ENCODE data around the gene MIA2.

DNA sequence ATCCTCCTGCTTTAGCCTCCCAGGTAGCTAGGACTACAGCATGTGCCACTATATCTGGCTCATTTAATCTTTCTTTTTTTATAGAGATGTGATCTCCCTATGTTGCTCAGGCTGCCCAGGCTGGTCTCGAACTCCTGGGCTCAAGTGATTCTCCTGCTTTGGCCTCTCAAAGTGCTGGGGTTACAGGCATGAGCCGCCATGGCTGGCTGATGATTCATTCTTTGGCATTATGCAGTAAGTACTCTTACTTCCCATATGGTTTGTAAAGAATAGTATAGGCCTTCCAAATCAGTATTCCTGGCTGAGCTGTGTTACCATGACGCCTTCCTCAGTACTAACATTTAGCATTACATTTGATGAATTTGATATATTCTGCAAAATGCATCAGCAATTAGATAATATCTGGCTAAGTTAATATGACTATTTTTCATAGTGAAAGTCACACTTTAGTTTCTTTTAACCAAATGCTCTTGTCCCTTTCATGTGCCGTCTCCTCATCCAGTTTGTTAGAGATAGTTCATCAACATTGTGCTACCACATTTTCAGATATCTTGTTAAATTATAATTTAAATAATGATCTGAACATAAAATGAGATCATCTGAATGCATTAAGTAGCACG, 3.2 kb upstream of the MIA2 start:
- TF ChIP-seq, protein P1, sequence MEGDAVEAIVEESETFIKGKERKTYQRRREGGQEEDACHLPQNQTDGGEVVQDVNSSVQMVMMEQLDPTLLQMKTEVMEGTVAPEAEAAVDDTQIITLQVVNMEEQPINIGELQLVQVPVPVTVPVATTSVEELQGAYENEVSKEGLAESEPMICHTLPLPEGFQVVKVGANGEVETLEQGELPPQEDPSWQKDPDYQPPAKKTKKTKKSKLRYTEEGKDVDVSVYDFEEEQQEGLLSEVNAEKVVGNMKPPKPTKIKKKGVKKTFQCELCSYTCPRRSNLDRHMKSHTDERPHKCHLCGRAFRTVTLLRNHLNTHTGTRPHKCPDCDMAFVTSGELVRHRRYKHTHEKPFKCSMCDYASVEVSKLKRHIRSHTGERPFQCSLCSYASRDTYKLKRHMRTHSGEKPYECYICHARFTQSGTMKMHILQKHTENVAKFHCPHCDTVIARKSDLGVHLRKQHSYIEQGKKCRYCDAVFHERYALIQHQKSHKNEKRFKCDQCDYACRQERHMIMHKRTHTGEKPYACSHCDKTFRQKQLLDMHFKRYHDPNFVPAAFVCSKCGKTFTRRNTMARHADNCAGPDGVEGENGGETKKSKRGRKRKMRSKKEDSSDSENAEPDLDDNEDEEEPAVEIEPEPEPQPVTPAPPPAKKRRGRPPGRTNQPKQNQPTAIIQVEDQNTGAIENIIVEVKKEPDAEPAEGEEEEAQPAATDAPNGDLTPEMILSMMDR (conservative IDR thresholded peaks at IDR 0.05; ENCODE audit: low read depth in 2 of 2), result no peak
- TF ChIP-seq POLR2AphosphoS5 (IDR thresholded peaks at IDR 0.05; ENCODE audit: low read depth) (no peak), EZH2 (IDR thresholded peaks at IDR 0.05; ENCODE audit: low read depth, unreplicated experiment) (no peak), JUNB (IDR thresholded peaks at IDR 0.05; ENCODE audit: unreplicated experiment) (no peak), NANOG (IDR thresholded peaks at IDR 0.05; ENCODE audit: borderline replicate concordance) (no peak), EZH2phosphoT487 (IDR thresholded peaks at IDR 0.05; ENCODE audit: unreplicated experiment) (no peak)
- TF ChIP-seq, protein P2, sequence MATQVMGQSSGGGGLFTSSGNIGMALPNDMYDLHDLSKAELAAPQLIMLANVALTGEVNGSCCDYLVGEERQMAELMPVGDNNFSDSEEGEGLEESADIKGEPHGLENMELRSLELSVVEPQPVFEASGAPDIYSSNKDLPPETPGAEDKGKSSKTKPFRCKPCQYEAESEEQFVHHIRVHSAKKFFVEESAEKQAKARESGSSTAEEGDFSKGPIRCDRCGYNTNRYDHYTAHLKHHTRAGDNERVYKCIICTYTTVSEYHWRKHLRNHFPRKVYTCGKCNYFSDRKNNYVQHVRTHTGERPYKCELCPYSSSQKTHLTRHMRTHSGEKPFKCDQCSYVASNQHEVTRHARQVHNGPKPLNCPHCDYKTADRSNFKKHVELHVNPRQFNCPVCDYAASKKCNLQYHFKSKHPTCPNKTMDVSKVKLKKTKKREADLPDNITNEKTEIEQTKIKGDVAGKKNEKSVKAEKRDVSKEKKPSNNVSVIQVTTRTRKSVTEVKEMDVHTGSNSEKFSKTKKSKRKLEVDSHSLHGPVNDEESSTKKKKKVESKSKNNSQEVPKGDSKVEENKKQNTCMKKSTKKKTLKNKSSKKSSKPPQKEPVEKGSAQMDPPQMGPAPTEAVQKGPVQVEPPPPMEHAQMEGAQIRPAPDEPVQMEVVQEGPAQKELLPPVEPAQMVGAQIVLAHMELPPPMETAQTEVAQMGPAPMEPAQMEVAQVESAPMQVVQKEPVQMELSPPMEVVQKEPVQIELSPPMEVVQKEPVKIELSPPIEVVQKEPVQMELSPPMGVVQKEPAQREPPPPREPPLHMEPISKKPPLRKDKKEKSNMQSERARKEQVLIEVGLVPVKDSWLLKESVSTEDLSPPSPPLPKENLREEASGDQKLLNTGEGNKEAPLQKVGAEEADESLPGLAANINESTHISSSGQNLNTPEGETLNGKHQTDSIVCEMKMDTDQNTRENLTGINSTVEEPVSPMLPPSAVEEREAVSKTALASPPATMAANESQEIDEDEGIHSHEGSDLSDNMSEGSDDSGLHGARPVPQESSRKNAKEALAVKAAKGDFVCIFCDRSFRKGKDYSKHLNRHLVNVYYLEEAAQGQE (IDR thresholded peaks at IDR 0.05; ENCODE audit: unreplicated experiment), result no peak
